Activated naive CD8-positive, alpha-beta T cell treated with anti-CD3 and anti-CD28 coated beads, Interleukin-2, amount 50 U/mL, for 24 hours (primary cell): Measurements from ENCODE around the gene BCORL1.

Experiments used
- ATAC-seq: fragments of 150-1000 bp; cut with Tn5 transposase; one replicate; pipeline ENCODE4 v1.10.0; 2021
- DNase-seq: peaks from one replicate; pipeline ENCODE4 v3.0.0; 2021
- H3K27ac Mint-ChIP-seq: one replicate; pipeline ENCODE4 v1.8.0; 2021; ENCODE audit warnings: mild to moderate bottlenecking, mixed read lengths
- H3K27me3 Mint-ChIP-seq: one replicate; pipeline ENCODE4 v1.8.0; 2021; ENCODE audit warnings: mixed read lengths
- H3K36me3 Mint-ChIP-seq: one replicate; pipeline ENCODE4 v1.8.0; 2021; ENCODE audit warnings: low read depth, mixed read lengths
- H3K4me1 Mint-ChIP-seq: one replicate; pipeline ENCODE4 v1.8.0; 2021; ENCODE audit warnings: mixed read lengths
- H3K4me3 Mint-ChIP-seq: one replicate; pipeline ENCODE4 v1.8.0; 2021; ENCODE audit warnings: mild to moderate bottlenecking, moderate library complexity, mixed read lengths
- H3K9me3 Mint-ChIP-seq: one replicate; pipeline ENCODE4 v1.8.0; 2021; ENCODE audit warnings: mixed read lengths

The BCORL1 gene

DNA sequence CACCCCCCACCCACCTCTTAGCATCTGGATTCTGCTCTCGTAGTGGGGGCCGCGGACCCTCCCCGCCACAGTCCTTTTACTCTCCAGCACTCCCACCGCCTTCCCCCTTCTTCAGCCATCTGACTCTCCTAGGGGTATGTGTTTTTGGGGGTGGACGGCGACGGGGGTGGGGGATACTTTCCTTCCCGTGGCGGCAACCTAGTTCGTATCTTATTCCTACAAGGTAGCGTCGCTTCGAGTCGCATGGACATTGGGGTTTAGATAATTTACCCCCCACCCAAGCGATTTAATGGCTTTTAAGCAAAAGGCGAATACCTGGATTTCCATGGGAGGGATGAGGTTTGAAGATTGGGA lies 1.3 kb upstream of the BCORL1 start:
- Mint-ChIP-seq H3K4me3 (no peak overlapping the region), H3K4me1 (peaks cover 12% of the 10 kb centered on the region), H3K27me3 (no peaks in the 10 kb centered on the region), H3K27ac (no peak overlapping the region), H3K9me3 (no peaks in the 10 kb centered on the region), H3K36me3 (no peaks in the 10 kb centered on the region)
- ATAC-seq (no peak), DNase-seq (no peak)

GRCh38 chrX:129981752-129982299 lies 609 bp upstream of the BCORL1 start:
- no peak overlapping the region for H3K4me3 Mint-ChIP-seq

DNA sequence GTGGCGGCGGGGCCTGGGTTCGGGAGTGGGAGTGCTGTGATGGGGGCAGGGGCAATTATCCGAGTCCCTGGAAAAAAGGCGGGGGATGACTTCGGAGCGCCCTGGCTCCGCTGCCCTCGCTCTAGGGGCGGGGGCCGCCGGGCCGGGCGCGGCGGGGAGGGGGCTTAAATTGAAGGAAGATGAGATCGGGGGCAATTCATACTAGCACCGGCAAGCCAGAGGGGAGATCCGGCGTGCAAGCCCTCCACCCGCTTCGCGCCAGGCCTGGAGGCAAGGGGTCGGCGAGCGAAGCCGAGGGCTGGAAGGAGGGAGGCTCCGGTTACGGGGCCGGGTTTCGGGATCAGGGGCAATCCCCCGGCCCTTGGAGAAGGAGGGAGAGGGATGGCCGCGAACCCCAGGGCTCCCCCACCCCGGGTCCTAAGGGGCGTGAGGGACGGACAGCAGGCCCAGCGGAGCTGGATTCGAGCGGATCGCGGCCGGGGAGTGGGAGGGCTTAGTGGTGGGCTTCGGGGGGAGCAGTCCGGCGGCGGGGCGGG lies 1.2 kb downstream of the BCORL1 start:
- DNase-seq (no peak), ATAC-seq (no peak)
- no peak overlapping the region for H3K4me3 Mint-ChIP-seq
- H3K27ac Mint-ChIP-seq = no peak overlapping the region
- H3K27me3 Mint-ChIP-seq = no peaks in the 10 kb centered on the region
- H3K4me1 Mint-ChIP-seq = peaks cover 16% of the 10 kb centered on the region
- no peaks in the 10 kb centered on the region for H3K36me3 Mint-ChIP-seq
- H3K9me3 Mint-ChIP-seq = no peaks in the 10 kb centered on the region

More at GRCh38 chrX:129981752-129982299, 609 bp upstream of the BCORL1 start:
- Mint-ChIP-seq H3K9me3 (no peaks in the 10 kb centered on the region), H3K36me3 (no peaks in the 10 kb centered on the region), H3K27ac (no peak overlapping the region), H3K4me1 (peaks cover 12% of the 10 kb centered on the region), H3K27me3 (no peaks in the 10 kb centered on the region)
- no peak for DNase-seq
- no peak for ATAC-seq

GRCh38 chrX:129984111-129984958 lies 1.9 kb downstream of the BCORL1 start:
- no peak for ATAC-seq
- H3K9me3 Mint-ChIP-seq = no peaks in the 10 kb centered on the region
- H3K4me1 Mint-ChIP-seq = peaks cover 14% of the 10 kb centered on the region
- no peaks in the 10 kb centered on the region for H3K27me3 Mint-ChIP-seq
- peak; percentile 26 for DNase-seq
- H3K27ac Mint-ChIP-seq = peak overlapping the region; percentile 21
- no peaks in the 10 kb centered on the region for H3K36me3 Mint-ChIP-seq
- peak overlapping the region; percentile 75 for H3K4me3 Mint-ChIP-seq

DNA sequence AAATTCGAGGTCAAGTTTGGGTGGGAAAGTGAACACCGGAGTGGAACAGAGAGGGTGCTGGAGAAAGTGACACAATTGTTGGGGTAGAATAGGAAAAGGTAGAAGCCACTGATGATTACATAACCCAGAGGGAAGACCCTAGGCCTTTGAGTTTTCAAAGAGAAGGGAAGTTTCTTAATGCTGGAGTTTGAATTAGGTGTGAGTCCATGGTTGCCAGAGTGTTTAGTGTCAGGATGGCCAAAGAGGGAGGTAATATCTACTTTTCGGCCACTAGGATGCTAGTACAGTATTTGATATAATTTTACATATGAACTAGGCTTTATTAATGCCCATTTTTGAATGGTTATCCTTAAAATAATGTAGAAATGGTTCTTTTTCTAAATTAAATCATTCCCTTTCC lies 5.4 kb downstream of the BCORL1 start:
- Mint-ChIP-seq H3K4me1 (peaks cover 14% of the 10 kb centered on the region), H3K27me3 (no peaks in the 10 kb centered on the region), H3K36me3 (no peaks in the 10 kb centered on the region), H3K27ac (no peak overlapping the region), H3K9me3 (no peaks in the 10 kb centered on the region), H3K4me3 (no peak overlapping the region)
- DNase-seq = no peak
- no peak for ATAC-seq

DNA sequence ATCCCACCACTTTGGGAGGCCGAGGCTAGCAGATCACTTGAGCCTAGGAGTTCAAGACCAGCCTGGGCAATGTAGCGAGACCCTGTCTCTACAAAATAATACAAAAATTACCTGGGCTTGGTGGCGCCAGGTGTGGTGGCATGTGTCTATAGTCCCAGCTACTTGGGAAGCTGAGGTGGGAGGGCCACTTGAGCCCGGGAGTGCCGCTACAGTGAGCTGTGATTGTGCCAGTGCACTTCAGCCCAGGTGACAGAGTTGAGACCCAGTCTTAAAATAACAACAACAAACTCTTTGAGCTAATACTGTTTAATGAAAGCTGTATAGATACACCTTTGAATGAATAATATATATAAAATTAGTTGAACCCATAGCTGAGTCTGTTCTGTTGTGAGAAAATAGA lies 9.7 kb downstream of the BCORL1 start:
- Mint-ChIP-seq H3K4me3 (no peak overlapping the region), H3K9me3 (no peaks in the 10 kb centered on the region), H3K4me1 (peaks cover 5% of the 10 kb centered on the region), H3K27ac (no peak overlapping the region), H3K27me3 (no peaks in the 10 kb centered on the region), H3K36me3 (peaks cover 2% of the 10 kb centered on the region)
- ATAC-seq = no peak
- no peak for DNase-seq

GRCh38 chrX:129996120-129996519 lies 13.7 kb downstream of the BCORL1 start:
- Mint-ChIP-seq H3K9me3 (no peaks in the 10 kb centered on the region), H3K27me3 (no peaks in the 10 kb centered on the region), H3K4me3 (no peak overlapping the region), H3K36me3 (peaks cover 2% of the 10 kb centered on the region), H3K4me1 (no peaks in the 10 kb centered on the region), H3K27ac (no peak overlapping the region)
- no peak for DNase-seq
- no peak for ATAC-seq

DNA sequence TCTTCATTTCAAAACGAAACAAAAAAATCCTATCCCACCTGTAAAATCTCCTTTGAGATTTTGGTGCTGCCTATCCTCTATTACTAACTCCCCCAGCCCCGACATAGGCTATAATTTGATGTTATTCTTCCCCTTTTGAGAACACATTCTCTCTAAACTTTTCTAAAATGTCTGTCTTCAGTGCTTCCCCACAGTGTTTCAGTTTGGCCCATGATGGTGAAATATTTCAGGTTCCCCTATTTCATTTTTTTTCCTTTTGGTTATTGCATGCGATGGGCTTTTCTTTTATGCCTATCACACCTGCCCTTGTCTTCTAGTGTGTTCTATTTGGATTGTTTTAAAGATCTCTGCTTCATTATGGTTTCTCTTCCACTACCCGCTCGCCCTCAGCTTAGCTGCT lies 14.7 kb downstream of the BCORL1 start:
- Mint-ChIP-seq H3K27me3 (no peaks in the 10 kb centered on the region), H3K4me3 (no peak overlapping the region), H3K27ac (no peak overlapping the region), H3K9me3 (no peaks in the 10 kb centered on the region), H3K36me3 (peaks cover 2% of the 10 kb centered on the region), H3K4me1 (peaks cover 8% of the 10 kb centered on the region)
- no peak for ATAC-seq
- no peak for DNase-seq

- Mint-ChIP-seq H3K4me3 (no peak overlapping the region), H3K36me3 (peaks cover 2% of the 10 kb centered on the region), H3K27me3 (no peaks in the 10 kb centered on the region), H3K27ac (no peak overlapping the region), H3K4me1 (peaks cover 8% of the 10 kb centered on the region), H3K9me3 (no peaks in the 10 kb centered on the region)
- ATAC-seq (no peak), DNase-seq (no peak)
Measured at GRCh38 chrX:129998021-129998420, 15.6 kb downstream of the BCORL1 start.

DNA sequence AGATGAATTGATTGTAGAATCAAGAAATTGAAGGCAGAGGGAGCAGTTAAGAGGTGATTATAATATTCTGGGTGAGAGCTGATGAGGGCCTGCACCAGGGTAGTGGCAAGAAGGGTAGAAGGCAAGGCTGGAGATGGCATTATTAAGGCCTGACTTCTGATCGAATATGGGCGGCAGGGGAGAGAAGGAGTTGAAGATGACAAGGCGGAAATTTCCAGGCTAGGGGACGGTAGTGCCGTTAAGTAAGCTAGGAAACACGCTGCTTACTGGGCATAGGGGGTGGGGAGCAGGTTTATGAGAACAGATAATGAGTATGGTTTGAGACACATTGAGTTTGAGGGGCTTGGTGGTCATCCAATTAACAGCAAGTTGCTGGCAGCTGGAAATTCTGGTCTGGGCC lies 19.5 kb downstream of the BCORL1 start:
- Mint-ChIP-seq H3K4me3 (no peak overlapping the region), H3K4me1 (peaks cover 8% of the 10 kb centered on the region), H3K9me3 (no peaks in the 10 kb centered on the region), H3K36me3 (peaks cover 2% of the 10 kb centered on the region), H3K27me3 (no peaks in the 10 kb centered on the region), H3K27ac (no peak overlapping the region)
- no peak for DNase-seq
- no peak for ATAC-seq

- H3K4me3 Mint-ChIP-seq = no peak overlapping the region
Measured at GRCh38 chrX:130002541-130002940, 20.1 kb downstream of the BCORL1 start.

DNA sequence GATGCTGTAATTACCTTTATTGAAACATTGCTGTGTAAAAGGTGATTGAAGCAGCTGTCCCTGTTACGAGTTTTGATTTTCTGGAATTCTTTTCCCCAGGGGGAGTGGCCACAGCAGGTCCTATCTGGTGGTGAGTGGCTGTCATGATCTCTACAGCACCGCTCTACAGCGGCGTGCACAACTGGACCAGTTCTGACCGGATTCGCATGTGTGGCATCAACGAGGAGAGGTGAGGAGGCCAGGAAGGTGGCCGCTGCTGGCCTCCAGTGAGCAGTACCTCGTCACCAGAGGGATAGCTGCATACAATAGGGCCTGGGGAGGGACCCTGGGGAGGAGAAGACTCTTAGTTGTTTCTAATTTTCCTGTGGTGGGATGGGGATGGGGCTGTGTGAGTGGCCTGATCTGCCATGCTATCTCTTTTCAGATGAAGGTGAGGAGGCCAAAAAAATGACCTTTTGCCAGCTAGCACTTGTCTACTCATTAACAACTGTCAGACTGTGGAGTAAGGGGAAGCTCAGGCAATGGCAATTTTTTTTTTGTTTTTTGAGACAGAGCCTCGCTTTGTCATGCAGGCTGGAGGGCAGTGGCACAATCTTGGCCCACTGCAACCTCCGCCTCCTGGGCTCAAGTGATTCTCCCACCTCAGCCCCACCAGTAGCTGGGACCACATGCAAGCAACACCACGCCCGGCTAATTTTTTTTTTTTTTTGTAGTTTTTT lies 22.8 kb downstream of the BCORL1 start:
- Mint-ChIP-seq H3K27me3 (no peaks in the 10 kb centered on the region), H3K9me3 (no peaks in the 10 kb centered on the region), H3K4me3 (no peak overlapping the region), H3K36me3 (peaks cover 6% of the 10 kb centered on the region), H3K27ac (no peak overlapping the region), H3K4me1 (peaks cover 8% of the 10 kb centered on the region)
- DNase-seq = no peak
- no peak for ATAC-seq

More at GRCh38 chrX:130002541-130002940, 20.1 kb downstream of the BCORL1 start:
- no peak for ATAC-seq
- Mint-ChIP-seq H3K27ac (no peak overlapping the region), H3K27me3 (no peaks in the 10 kb centered on the region), H3K9me3 (no peaks in the 10 kb centered on the region), H3K4me1 (peaks cover 8% of the 10 kb centered on the region), H3K36me3 (peaks cover 6% of the 10 kb centered on the region)
- DNase-seq = no peak

DNA sequence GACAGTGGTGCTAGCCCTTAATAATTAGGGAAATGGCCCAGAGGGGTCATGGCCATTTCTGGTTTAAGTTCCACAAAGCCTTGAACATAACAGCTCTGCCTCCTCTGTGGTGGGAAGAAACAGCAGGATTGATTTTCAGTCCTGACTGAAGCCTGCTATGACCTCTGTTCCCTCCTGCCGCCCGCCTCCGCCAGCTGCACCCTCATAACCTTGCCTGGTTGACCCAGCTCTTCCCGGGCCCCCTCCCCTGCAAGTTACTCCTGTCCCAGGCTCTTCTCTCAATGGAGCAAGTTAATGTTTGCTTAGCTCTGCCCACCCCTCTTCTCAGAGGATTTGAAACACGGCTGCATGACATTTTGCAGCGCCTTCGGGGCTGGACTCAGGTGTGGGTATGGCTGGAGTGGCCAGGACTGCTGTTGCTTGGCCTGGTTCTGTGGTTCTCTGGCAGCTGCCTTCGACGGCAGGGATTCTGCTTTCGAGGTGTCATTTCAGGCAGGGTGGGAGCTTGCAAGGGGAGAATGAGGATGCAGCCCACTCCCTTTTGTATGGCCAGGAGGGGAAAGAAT lies 27.3 kb downstream of the BCORL1 start:
- no peaks in the 10 kb centered on the region for H3K9me3 Mint-ChIP-seq
- no peak overlapping the region for H3K4me3 Mint-ChIP-seq
- no peaks in the 10 kb centered on the region for H3K27me3 Mint-ChIP-seq
- no peak overlapping the region for H3K27ac Mint-ChIP-seq
- no peak for ATAC-seq
- DNase-seq = no peak
- no peaks in the 10 kb centered on the region for H3K4me1 Mint-ChIP-seq
- H3K36me3 Mint-ChIP-seq = peaks cover 7% of the 10 kb centered on the region

DNA sequence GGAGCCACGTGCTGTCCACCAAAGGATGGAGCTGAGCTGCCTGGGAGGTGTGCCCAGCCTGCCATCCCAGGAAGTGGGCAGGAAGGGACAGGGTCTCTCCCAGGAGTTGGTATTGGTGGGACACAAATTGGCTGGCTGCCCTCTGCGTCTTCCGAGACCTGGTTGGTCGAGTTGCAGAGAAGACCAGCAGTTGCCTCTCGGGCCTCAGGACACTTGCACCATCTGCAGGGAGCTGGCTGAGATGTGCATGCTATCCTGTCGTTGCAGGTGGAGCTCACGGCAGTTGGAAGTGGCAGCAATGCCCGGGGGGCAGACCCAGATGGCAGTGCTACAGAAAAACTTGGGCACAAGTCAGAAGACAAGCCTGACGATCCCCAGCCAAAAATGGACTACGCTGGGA lies 30.2 kb downstream of the BCORL1 start:
- ATAC-seq (no peak), DNase-seq (no peak)
- Mint-ChIP-seq H3K27ac (no peak overlapping the region), H3K36me3 (peaks cover 1% of the 10 kb centered on the region), H3K27me3 (no peaks in the 10 kb centered on the region), H3K9me3 (no peaks in the 10 kb centered on the region), H3K4me3 (no peak overlapping the region), H3K4me1 (no peaks in the 10 kb centered on the region)
